Measurements from ENCODE around the gene RPA1.
"Not testable (repeated sequence)": the region's sequence is repeated elsewhere in the genome, so short reads cannot be mapped to it uniquely, and the experiment has no call there.

RPA1 gene

DNA sequence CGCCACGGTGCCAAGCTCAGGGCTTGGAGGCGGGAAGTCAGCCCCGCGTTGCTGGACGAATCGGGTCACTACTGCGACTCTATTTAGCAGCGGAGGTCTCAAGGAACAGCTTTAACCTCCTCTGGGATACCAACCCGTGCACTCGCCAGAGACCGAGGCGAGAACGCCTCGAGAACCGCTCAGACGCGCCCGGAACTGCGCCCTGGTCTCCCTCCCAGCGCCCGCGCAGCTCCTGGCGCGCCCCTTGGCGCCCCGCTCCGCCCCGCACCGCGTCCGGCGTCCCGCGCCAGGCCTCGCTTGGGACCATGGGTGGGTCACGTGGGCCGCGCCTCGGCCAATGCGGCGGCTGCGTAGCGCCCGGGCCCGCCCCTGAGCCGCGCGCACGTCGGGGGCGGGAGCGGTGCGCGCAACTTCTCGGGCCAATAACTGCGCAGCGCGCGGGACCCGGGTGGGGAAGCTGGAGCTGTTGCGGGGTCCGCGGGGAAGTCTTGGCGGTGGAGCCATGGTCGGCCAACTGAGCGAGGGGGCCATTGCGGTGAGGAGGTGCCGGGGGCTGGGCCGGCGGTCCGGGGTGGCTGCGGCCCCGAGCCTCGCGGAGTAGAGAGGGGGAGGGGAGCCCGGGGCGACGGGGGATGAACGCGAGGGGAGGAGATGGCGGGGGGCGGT is at the start of gene RPA1, which contains the start of gene SMYD4:
Gene RPA1, plus strand, starts transcription at position 414 of the 666 bp plus-strand sequence. Its CDS starts 89 bp downstream, at position 503.
Gene SMYD4, minus strand, starts transcription at position 311 of the 666 bp plus-strand sequence. CDS start 1,908 bp downstream, outside the sequence.
- peak; percentile 92 for DNase-seq (ENCODE audit: low read depth)

DNA sequence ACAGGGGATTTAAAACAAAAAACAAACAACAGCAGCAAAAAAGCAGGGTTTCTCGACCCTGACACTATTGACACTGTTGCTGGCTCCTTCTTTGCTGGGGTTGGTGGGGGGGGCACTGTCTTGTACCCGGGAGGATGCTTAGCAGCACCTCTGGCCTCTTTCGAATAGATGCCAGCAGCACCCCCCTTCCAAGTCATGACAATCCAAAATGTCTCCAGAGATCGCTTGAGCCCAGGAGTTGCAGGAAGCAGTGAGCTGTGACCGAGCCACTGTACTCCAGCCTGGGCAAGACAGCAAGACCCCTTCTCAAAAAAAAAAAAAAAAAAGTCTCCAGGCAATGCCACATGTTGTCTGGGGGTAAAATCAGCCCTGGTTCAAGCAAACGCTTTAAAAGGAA is 47.6 kb upstream of the RPA1 start:
- DNase-seq (ENCODE audit: low read depth) = no peak

DNA sequence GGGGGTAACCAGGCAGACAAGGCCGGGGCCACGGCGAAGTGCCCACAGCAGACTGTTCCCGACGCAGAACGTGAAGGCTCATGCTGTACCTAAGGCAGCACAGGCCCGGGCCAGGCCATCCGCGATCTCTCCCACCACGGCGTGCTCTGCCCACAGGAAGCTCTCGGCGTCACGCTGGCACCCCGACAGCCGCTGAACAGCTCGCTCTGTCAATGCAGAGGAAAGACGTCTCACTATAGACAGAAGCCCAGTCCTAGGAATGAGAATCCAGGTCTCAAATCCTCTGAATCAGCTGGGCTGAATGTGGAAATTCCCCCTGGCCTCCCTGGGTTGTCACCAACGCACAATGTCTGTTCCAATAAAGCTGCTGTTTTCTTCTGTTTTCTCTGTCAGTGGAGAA is 46.5 kb upstream of the RPA1 start:
- no peak for DNase-seq (ENCODE audit: low read depth)

DNA sequence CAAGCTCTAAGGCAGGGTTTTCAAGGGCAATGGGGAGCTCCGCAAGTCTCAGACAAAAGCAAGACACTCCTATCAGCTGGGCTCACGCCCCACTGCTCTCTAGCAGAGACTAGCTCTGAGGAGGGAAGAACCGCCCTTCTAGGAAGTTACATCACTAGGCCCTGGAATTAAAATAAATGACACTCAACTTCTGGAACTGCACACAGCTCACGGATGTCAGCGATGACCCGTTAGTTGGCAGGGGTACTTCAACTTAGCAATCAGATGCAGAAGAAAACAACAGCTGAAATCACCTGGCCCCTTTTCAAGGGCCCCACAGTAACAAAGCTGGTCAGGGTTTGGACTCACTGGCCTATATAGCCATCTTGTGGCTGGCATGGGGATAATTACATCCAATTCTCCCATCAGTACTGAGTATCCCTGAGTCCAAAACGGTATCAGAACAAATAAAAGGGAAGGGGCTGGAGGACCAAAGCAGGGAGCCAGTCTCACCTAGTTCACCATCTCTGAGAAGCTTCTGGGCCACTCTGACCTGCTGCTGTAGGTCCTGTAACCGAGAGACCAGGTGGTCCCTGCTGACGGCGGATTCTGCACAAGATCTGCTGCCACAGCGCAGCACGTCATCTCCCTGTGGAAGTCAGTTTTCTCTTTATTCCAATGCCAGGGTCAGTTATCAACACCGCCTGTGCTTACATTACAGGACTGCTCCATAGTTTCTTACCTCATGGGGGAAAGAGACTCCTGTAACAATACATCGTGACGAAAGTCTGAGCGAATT is 45.8 kb upstream of the RPA1 start:
- DNase-seq (ENCODE audit: low read depth) = no peak

DNA sequence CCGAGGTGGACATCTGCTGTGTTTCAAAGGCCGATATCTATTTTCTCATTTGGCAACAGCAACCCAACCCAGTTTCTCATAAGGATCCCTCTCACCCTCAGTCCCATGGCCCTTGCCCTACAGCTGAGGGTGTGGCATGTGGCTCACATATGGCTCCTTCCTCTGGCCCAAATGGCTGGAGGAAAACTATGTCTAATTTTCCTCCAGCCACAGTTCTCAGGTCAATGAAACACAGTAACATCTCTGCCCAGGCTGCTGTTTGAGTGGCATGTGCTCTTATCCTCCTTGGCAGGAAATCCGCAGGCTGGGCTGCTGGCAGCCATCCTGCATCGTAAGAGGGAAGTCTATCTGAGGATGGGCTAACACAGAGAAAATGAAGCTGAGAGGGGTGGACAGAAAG is 43.9 kb upstream of the RPA1 start:
- no peak for DNase-seq (ENCODE audit: low read depth)

DNA sequence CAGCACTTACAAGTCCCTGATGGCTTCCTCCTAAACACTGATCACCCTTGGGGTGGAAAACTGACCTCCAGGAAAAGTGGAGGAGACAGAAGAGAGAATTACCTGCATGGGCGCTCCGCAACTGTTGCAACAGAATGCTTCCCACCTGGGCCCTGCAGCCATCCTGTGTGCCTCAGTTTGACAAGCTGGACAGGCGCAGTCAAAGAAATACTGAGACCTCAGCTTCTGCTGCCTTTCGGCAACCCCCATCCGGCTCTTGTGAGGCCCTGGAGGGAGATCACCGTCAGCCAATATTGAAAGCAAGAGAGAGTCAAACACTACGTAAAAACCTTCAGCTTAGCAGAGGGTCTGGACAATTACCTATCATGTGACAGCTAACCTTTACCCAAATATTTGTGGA is 43.1 kb upstream of the RPA1 start:
- no peak for DNase-seq (ENCODE audit: low read depth)

DNA sequence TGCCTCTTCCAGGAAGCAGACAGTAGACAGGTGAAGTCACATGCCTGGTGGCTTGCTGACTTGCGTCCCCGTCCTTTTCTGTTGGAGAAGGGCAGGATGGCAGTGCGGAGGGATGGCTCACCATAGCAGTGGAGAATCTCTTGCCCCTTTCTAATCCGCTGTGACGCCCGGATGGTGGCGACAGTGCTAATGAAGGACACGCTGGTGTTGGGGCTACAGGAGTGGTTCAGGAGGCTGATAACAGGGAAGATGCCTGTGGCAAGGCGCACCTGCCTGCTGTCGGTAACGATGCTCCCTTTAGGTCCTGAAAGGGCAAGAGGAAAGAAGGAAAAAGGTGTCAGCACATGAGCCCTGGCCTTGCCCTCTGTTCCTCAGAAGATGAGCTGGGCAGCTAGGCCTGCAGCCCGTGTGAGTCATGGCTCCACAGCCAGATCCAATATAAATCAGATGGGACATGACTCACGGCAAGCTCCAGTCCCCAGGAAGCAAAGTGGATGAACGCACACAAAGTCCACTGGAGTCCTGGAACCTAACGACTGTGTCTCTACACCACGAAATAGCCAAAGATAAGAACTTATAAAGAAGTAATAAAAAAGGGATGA is 42.4 kb upstream of the RPA1 start:
- DNase-seq (ENCODE audit: low read depth) = no peak

DNA sequence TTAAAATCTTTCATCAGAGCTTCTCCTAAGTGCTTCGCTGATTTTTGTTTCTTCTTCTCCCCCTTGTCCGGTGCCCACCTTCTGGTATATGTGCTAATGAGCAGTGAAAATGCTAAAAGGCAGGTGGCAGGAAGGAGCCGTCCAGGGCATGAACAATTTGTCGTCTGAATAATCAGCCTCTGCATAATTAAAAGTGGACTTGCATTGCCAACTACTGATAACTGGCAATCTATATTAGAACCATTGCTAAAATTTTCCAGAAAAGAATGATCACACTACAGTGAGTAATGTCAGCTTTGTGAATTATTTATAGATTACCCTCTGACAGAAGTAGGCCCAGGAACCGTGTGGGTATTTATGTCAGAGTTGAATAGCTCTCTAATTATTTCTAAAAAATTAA is 39.9 kb upstream of the RPA1 start:
- no peak for DNase-seq (ENCODE audit: low read depth)

DNA sequence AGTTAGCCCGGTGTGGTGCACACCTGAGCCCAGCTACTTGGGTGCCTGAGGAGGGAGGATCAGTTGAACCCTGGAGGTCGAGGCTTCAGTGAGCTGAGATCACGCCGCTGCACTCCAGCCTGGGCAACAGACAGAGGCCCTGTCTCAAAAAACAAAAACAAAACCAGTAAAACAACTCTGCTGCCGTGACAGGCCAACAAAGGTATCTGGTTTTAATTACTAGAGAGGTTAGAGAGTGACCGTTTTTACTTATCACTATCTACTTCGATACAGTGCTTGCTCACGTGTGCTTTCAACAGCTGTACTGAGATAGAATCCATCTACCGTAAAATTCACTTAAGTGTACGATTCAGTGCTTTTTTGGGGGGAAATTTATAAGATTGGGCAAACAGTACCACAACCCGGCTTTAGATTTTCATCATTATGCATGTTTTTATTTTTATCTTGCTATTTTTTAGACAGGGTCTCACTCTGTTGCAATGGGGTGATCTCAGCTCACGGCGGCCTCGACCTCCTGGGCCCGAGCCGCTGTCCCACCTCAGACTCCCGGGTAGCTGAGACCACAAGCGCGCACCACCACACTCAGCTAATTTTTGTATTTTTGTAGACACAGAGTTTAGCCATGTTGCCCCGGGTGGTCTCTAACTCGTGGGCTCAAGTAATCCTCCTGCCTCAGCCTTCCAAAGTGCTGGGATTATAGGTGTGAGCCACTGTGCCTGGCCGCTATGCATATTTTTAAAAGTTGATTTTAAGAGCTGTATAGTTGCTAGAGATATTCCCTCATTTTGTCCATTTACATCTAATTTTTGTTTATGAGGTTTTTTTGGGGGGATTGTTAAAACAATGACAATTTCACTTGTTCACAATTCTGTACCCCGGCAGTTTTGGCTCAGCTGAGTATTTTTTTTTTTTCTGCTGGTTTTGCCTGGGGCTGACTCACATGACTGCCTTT is 37.0 kb upstream of the RPA1 start:
- no peak for DNase-seq (ENCODE audit: low read depth)

DNA sequence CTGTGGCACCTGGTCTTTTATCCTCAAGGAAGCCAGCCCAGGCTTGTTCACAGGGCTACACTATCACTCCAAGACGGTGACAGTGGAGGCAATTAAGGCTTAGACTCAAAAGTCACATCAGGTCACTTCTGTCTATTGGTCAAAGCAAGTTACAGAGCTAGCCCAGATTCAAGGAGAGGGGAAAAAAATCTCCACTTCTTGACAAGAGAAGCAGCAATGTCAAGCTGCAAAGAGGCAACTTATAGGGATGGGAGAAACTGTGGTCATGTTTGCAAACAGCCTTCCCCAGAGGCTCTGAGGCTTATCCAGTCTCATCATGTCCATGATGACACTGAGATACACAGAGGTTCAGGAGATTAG is 36.4 kb upstream of the RPA1 start:
- DNase-seq (ENCODE audit: low read depth) = no peak

DNA sequence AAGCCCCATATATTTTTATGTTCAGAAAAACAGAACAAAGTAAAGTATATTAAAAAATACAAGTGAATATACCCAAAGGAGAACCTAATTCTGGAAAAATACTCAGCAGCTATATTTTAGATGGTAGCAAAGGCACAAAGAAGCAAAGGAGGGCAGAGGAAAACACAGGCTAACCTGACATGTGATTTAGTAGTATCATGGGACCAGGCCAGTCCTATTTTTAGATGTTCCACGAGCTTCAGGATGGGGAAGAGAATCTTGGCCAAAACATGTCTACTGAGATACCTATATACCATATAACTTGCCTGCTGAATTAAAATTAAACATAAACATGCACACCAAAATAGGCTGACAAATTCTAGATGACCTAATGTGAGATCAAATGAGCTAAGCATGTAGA is 33.0 kb upstream of the RPA1 start:
- DNase-seq (ENCODE audit: low read depth) = no peak

DNA sequence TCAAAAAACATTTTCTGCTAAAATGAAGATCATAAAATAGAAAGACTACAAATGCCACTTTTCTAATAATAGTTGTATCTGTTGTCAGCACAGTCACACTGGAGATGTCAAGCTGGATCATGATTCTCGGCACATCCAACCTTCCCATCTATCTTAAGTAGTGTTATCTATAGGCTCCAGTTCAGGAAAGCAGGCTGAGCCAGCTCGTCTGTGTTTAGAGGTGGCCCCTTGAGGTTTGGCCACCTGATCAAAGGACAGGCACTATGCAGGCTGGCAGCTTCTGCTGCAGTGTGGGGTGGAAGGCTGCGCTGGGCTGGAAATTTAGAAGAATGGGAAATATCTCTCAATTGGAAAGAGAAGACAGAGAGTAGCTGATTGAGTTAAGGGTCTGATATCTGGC is 32.5 kb upstream of the RPA1 start:
- no peak for DNase-seq (ENCODE audit: low read depth)

DNA sequence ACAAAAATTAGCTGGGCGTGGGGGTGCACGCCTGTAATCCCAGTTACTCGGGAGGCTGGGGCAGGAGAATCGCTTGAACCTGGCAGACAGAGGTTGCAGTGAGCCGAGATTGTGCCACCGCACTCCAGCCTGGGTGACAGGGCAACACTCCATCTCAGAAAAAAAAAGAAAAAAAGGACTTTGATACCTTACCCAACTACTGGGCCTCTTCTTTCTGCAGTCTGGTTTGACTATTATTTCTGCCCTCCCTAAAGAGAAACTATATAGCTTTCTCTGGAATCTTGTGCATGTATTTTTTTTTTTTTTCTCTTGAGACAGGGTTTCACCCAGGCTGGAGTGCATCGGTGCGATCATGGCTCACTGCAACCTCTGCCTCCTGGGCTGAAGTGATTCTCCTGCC is 32.0 kb upstream of the RPA1 start:
- DNase-seq (ENCODE audit: low read depth) = not testable (repeated sequence)

DNA sequence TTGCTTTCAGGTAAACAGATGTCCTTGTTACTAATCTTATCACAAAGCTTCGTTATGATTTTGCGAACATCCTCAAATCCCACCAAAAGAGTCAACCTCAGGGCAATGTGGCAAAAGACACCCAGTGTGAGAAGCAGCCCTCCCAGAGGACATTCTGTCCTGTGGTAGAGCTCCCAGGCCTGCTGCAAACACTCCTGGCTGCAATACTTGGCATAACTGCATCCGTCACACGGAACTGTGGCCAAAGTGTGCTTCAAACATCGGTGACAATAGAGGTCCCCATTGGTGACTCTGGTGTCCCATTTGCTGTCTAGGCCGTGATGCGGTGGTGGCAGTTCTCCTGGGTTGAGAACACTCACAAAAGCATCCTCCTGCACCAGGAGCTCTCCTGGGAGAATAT is 29.6 kb upstream of the RPA1 start:
- no peak for DNase-seq (ENCODE audit: low read depth)

DNA sequence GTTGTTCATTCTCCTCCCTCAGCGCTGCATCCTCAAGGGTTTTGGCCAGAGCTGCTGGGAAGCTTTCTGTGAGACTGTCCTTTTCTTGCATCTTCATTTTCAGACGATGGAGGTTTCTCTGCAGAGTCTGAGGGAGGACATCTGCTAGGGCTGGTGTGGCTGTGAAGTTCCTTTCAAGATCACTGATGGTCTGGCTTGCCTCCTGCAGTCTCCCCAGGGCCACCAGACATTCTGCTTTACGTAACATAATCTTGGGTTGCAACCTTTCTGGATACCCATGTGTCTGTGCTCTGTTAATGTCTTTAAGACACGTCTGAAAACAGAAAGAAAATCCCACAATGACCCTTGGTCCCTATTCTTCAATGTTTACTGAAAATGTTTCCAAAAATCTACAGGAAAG is 29.1 kb upstream of the RPA1 start:
- no peak for DNase-seq (ENCODE audit: low read depth)

DNA sequence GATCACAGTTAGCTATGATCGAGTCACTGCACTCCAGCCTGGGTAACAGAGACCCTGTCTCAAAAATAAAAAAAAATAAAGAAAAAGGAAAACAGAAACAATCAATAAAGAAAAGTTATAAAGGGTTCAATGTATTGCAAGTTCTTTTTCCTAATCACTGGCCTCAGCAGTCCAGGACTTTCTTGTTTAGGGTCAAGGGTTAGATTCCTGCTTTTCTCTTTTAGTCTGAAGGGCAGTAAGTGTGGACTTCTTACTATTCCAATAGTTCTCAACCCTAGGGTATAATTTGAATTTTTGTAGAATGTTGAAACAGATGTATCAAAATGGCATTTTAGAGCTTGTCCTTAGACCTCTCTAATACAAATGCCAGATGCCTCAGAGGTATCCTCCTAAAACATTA is 27.4 kb upstream of the RPA1 start:
- no peak for DNase-seq (ENCODE audit: low read depth)

DNA sequence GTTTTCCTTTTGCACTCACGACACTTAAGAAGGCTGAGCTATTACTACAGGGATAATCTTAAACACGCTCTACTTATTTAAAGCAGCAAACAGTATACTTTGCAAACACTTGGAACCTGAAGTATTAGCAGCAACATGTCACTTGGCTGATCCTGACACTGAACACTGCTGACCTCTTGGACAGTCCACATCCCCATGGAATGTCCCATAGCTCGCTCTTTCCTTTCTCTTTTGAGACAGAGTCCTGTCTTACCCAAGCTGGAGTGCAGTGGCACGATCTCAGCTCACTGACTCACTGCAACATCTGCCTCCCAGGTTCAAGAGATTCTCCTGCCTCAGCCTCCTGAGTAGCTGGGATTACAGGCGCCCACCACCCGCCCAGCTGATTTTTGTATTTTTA is 26.5 kb upstream of the RPA1 start:
- DNase-seq (ENCODE audit: low read depth) = no peak

DNA sequence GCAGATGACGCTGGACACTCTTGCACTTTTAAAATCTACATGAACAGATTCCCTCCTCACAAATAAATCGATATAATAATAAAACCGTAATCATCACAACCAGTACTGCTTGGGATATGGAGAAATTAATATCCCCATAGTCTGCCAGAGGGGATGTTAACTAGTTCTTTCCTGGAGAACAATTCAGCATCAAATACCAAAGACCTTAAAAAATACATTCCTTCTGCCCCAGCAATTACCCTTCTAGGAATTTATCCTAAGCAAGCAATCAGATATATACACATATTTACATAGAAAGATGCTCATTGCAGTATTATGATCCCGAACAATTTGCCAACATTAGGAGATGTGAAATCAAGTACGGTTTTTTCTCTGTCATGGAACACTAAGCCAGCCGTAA is 21.9 kb upstream of the RPA1 start:
- no peak for DNase-seq (ENCODE audit: low read depth)

DNA sequence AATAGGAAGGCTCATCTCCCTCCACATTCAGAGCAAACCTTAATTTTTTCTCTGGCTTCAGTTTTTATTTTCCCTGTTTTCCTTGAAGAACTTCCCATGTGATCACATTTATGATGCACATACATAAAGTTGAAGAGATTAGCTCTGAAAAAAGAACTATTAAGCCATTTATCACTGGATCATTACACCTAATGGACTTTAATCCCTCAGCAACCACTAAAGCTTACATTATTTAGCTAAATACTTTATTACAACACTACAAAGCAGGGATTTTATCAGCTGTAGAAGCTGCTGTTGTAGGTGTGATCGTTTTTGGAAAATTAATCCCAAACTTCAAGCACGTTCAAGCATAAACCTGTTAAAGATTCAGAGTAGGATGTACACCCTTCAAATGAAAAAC is 21.2 kb upstream of the RPA1 start:
- no peak for DNase-seq (ENCODE audit: low read depth)

DNA sequence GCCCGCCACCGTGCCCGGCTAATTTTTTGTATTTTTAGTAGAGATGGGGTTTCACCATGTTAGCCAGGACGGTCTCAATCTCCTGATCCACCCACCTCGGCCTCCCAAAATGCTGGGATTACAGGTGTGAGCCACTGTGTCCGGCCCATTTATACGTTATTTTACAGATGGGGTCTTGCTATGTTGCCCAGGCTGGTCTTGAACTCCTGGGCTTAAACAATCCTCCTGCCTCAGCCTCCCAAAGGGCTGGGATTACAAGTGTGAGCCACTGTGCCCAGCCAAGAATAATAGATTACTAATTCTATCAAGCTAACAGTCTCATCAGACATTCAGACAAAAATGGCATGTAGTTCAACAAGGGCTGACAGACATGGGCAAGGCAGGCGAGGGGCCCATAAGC is 20.0 kb upstream of the RPA1 start:
- DNase-seq (ENCODE audit: low read depth) = not testable (repeated sequence)

DNA sequence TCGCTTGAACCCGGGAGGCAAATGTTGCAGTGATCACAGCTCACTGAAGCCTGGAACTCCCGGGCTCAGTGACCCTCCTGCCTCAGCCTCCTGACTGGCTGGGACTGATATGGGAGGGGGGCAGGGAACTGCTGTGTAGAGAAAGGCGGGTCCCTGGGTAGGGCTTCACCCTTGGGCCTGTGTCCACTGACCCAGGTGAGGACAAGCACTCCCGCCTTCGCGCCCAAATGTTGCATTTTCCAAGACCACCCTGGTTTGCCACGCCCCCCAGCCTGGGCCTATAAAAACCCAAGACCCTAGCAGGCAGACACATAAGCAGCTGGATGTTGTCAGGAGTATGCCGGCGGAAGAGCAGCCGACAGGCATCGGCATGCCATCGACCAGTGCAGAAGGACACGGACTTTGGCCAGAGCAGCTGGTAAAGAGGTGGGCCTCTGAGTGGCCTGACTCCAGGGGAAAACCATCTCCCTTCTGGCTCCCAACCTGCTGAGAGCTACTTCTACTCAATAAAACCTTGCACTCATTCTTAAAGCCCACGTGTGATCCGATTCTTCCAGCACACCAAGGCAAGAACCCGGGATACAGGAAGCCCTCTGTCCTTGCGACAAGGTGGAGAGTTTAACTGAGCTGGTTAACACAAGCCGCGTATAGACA is 19.2 kb upstream of the RPA1 start:
- DNase-seq (ENCODE audit: low read depth) = no peak

DNA sequence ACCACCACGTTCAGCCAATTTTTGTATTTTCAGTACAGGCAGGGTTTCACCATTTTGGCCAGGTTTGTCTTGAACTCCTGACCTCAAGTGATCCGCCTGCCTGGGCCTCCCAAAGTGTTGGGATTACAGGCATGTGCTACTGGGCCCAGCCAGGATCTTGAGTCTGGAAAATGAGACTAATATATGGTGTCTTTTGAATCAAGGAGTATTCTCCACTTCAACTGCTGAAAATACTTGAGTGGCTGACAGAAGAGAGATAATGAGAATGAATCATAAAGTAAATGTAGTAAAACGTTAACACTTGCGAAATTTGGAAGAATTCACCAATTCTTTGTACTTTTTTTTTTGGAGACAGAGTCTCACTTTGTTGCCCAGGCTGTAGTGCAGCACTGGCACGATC is 16.7 kb upstream of the RPA1 start:
- no peak for DNase-seq (ENCODE audit: low read depth)

Measured in activated T-cell treated with anti-CD3 and anti-CD28 coated beads for 48 hours (primary cell).